ENCODE results near the gene RNASEH2B. TPM values are rescaled to one million over a fixed set of nuclear protein-coding genes. Genes with fewer than 3 reads are reported as not detected.

Gene RNASEH2B
- polyA plus RNA-seq, 1 donor from 2014 or later = 25.2 TPM

DNA sequence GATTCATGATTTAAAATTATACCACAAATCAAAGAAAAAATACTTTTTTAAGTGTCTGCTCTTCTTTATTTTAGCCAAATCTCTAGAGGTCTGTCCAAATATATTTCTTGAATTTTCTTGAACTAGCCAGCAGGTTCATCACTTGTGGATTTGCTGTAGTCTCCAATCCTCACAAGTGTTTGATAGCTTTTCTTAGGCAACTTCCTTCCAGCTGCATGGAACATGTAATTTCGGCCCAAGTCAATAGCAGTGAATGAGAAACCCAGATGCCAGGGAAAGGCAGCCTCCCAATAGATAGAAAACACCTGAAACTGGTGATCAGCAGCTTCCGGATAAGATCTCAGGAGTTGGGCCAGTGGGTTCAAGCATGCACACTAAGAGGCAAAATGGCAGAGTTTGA, 15.6 kb upstream of the RNASEH2B start:
- Histone ChIP-seq H3K4me3 (ENCODE audit: low read length) (no peak overlapping the region), H3K79me2 (replicated peaks; ENCODE audit: insufficient read depth, low read length) (no peaks in the 10 kb centered on the region), H3K9me3 (ENCODE audit: low read length) (no peaks in the 10 kb centered on the region), H2AFZ (ENCODE audit: low read depth, low read length) (no peak overlapping the region), H3K27ac (ENCODE audit: low read length) (no peak overlapping the region), H4K20me1 (ENCODE audit: insufficient read depth) (no peaks in the 10 kb centered on the region), H3K36me3 (ENCODE audit: insufficient read depth, low read length) (no peaks in the 10 kb centered on the region), H3F3A (ENCODE audit: insufficient read depth, low read length, poor library complexity, severe bottlenecking) (no peaks in the 10 kb centered on the region), H3K9me2 (ENCODE audit: insufficient read depth, low read length) (no peaks in the 10 kb centered on the region), H3K27me3 (ENCODE audit: insufficient read depth, low read depth, low read length) (no peaks in the 10 kb centered on the region), H3K9ac (ENCODE audit: low read length) (no peak overlapping the region), H3K4me2 (ENCODE audit: low read length) (no peak overlapping the region)
- TF ChIP-seq, protein P1, sequence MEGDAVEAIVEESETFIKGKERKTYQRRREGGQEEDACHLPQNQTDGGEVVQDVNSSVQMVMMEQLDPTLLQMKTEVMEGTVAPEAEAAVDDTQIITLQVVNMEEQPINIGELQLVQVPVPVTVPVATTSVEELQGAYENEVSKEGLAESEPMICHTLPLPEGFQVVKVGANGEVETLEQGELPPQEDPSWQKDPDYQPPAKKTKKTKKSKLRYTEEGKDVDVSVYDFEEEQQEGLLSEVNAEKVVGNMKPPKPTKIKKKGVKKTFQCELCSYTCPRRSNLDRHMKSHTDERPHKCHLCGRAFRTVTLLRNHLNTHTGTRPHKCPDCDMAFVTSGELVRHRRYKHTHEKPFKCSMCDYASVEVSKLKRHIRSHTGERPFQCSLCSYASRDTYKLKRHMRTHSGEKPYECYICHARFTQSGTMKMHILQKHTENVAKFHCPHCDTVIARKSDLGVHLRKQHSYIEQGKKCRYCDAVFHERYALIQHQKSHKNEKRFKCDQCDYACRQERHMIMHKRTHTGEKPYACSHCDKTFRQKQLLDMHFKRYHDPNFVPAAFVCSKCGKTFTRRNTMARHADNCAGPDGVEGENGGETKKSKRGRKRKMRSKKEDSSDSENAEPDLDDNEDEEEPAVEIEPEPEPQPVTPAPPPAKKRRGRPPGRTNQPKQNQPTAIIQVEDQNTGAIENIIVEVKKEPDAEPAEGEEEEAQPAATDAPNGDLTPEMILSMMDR (IDR thresholded peaks at IDR 0.05; ENCODE audit: poor library complexity, severe bottlenecking) = no peak
- TF ChIP-seq TAF1 (IDR thresholded peaks at IDR 0.05; ENCODE audit: low read depth) = no peak
- TF ChIP-seq, protein P2, sequence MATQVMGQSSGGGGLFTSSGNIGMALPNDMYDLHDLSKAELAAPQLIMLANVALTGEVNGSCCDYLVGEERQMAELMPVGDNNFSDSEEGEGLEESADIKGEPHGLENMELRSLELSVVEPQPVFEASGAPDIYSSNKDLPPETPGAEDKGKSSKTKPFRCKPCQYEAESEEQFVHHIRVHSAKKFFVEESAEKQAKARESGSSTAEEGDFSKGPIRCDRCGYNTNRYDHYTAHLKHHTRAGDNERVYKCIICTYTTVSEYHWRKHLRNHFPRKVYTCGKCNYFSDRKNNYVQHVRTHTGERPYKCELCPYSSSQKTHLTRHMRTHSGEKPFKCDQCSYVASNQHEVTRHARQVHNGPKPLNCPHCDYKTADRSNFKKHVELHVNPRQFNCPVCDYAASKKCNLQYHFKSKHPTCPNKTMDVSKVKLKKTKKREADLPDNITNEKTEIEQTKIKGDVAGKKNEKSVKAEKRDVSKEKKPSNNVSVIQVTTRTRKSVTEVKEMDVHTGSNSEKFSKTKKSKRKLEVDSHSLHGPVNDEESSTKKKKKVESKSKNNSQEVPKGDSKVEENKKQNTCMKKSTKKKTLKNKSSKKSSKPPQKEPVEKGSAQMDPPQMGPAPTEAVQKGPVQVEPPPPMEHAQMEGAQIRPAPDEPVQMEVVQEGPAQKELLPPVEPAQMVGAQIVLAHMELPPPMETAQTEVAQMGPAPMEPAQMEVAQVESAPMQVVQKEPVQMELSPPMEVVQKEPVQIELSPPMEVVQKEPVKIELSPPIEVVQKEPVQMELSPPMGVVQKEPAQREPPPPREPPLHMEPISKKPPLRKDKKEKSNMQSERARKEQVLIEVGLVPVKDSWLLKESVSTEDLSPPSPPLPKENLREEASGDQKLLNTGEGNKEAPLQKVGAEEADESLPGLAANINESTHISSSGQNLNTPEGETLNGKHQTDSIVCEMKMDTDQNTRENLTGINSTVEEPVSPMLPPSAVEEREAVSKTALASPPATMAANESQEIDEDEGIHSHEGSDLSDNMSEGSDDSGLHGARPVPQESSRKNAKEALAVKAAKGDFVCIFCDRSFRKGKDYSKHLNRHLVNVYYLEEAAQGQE (IDR thresholded peaks at IDR 0.05; ENCODE audit: borderline replicate concordance) = no peak
- TF ChIP-seq POLR2AphosphoS5 (IDR thresholded peaks at IDR 0.05) = no peak
- no peak for TF ChIP-seq EZH2 (IDR thresholded peaks at IDR 0.05; ENCODE audit: borderline replicate concordance, insufficient read depth, low read length, poor library complexity, severe bottlenecking)
- no peak for TF ChIP-seq SMC3 (conservative IDR thresholded peaks at IDR 0.05; ENCODE audit: poor library complexity)
- no peak for TF ChIP-seq MXI1 (conservative IDR thresholded peaks at IDR 0.05; ENCODE audit: poor library complexity, severe bottlenecking)
- no peak for TF ChIP-seq EP300 (conservative IDR thresholded peaks at IDR 0.05; ENCODE audit: poor library complexity, severe bottlenecking)

DNA sequence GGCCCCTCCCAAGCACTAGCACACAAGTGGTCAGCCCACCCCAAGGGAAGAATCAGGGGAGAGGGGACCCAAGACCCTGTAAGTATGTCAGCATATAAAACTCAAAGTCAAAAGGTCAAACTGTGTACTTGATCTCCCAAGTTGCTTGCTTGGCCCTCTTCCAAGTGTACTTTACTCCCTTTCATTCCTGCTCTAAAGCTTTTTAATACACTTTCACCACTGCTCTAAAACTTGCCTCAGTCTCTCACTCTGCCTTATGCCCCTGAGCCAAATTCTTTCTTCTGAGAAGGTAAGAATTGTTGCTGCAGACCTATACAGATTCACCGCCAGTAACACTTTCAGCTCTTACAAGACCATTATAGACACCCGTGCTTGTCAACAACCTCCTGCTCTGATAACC, 15.1 kb upstream of the RNASEH2B start:
- Histone ChIP-seq H3K4me2 (ENCODE audit: low read length) (no peak overlapping the region), H4K20me1 (ENCODE audit: insufficient read depth) (no peaks in the 10 kb centered on the region), H3K27me3 (ENCODE audit: insufficient read depth, low read depth, low read length) (no peaks in the 10 kb centered on the region), H3K9ac (ENCODE audit: low read length) (no peak overlapping the region), H3K9me2 (ENCODE audit: insufficient read depth, low read length) (no peaks in the 10 kb centered on the region), H2AFZ (ENCODE audit: low read depth, low read length) (no peak overlapping the region), H3K27ac (ENCODE audit: low read length) (no peak overlapping the region), H3F3A (ENCODE audit: insufficient read depth, low read length, poor library complexity, severe bottlenecking) (no peaks in the 10 kb centered on the region), H3K4me3 (ENCODE audit: low read length) (no peak overlapping the region), H3K36me3 (ENCODE audit: insufficient read depth, low read length) (no peaks in the 10 kb centered on the region), H3K79me2 (replicated peaks; ENCODE audit: insufficient read depth, low read length) (no peaks in the 10 kb centered on the region), H3K9me3 (ENCODE audit: low read length) (no peaks in the 10 kb centered on the region)
- TF ChIP-seq, protein P2 (IDR thresholded peaks at IDR 0.05; ENCODE audit: borderline replicate concordance) = no peak
- TF ChIP-seq POLR2AphosphoS5 (IDR thresholded peaks at IDR 0.05) = no peak
- no peak for TF ChIP-seq TAF1 (IDR thresholded peaks at IDR 0.05; ENCODE audit: low read depth)
- no peak for TF ChIP-seq MXI1 (conservative IDR thresholded peaks at IDR 0.05; ENCODE audit: poor library complexity, severe bottlenecking)
- TF ChIP-seq SMC3 (conservative IDR thresholded peaks at IDR 0.05; ENCODE audit: poor library complexity) = no peak
- no peak for TF ChIP-seq EP300 (conservative IDR thresholded peaks at IDR 0.05; ENCODE audit: poor library complexity, severe bottlenecking)
- TF ChIP-seq EZH2 (IDR thresholded peaks at IDR 0.05; ENCODE audit: borderline replicate concordance, insufficient read depth, low read length, poor library complexity, severe bottlenecking) = no peak
- TF ChIP-seq, protein P1 (IDR thresholded peaks at IDR 0.05; ENCODE audit: poor library complexity, severe bottlenecking) = no peak
- no peak for TF ChIP-seq RAD21 (conservative IDR thresholded peaks at IDR 0.05)

Data from neural cell (in vitro differentiated cells).